Trophoblast cell (in vitro differentiated cells and primary cell): Measurements from ENCODE around the gene SCGB1A1.
A peak's percentile ranks its signal among the peaks of the same experiment; 100 is the strongest.

Experiments
- DNase-seq, 2 donors: peaks; one replicate each; pipeline ENCODE4 v3.0.0-alpha.2; 2016
- H2AFZ ChIP-seq: 2 replicates; pipeline ENCODE4 v1.6.1; 2013; ENCODE audit warnings: low read length, moderate library complexity, mild to moderate bottlenecking; ENCODE audit not compliant: insufficient read depth, poor library complexity
- H2AK5ac ChIP-seq: 2 replicates; pipeline ENCODE4 v1.6.1; 2013; ENCODE audit warnings: mild to moderate bottlenecking, low read length
- H2BK120ac ChIP-seq: 2 replicates; pipeline ENCODE4 v1.6.1; 2013; ENCODE audit warnings: low read length, mild to moderate bottlenecking, moderate library complexity; ENCODE audit not compliant: insufficient read depth, poor library complexity
- H2BK12ac ChIP-seq: 2 replicates; pipeline ENCODE4 v1.6.1; 2013; ENCODE audit warnings: mild to moderate bottlenecking, low read length, moderate library complexity
- H2BK5ac ChIP-seq: 2 replicates; pipeline ENCODE4 v1.6.1; 2013; ENCODE audit warnings: low read length, low read depth, moderate library complexity, mild to moderate bottlenecking; ENCODE audit not compliant: poor library complexity
- H3K14ac ChIP-seq: 2 replicates; pipeline ENCODE4 v1.6.1; 2013; ENCODE audit warnings: mild to moderate bottlenecking, low read length
- H3K18ac ChIP-seq: 2 replicates; pipeline ENCODE4 v1.6.1; 2013; ENCODE audit warnings: mild to moderate bottlenecking, low read length
- H3K23ac ChIP-seq: 2 replicates; pipeline ENCODE4 v1.6.1; 2013; ENCODE audit warnings: low read length
- H3K27ac ChIP-seq: 2 replicates; pipeline ENCODE4 v1.5.1; 2013; ENCODE audit warnings: low read depth, mild to moderate bottlenecking, inconsistent platforms, low read length, moderate library complexity
- H3K27me3 ChIP-seq: 2 replicates; pipeline ENCODE4 v1.6.1; 2013; ENCODE audit warnings: inconsistent platforms, mild to moderate bottlenecking, low read length, moderate library complexity; ENCODE audit not compliant: insufficient read depth
- H3K36me3 ChIP-seq, 2 experiments: 1 replicate in 1 of 2; 2 replicates in 1 of 2; pipeline ENCODE4 v1.6.1; 2013; ENCODE audit warnings: low read length in 2 of 2, mild to moderate bottlenecking in 2 of 2, moderate library complexity in 1 of 2; ENCODE audit not compliant: insufficient read depth in 2 of 2, control insufficient read depth in 1 of 2
- H3K4ac ChIP-seq: 2 replicates; pipeline ENCODE4 v1.6.1; 2013; ENCODE audit warnings: low read depth, mild to moderate bottlenecking, low read length, moderate library complexity
- H3K4me1 ChIP-seq, 2 experiments: 1 replicate in 1 of 2; 2 replicates in 1 of 2; pipeline ENCODE4 v1.6.1; 2013; ENCODE audit warnings: low read length in 2 of 2, mild to moderate bottlenecking in 2 of 2, moderate library complexity in 1 of 2; ENCODE audit not compliant: insufficient read depth in 2 of 2, control insufficient read depth in 1 of 2
- H3K4me2 ChIP-seq: 2 replicates; pipeline ENCODE4 v1.6.1; 2013; ENCODE audit warnings: inconsistent platforms, mild to moderate bottlenecking, low read length, moderate library complexity
- H3K4me3 ChIP-seq: 2 replicates; pipeline ENCODE4 v1.5.1; 2013; ENCODE audit warnings: mild to moderate bottlenecking, low read depth, low read length, inconsistent platforms
- H3K79me1 ChIP-seq: one replicate; pipeline ENCODE4 v1.6.1; 2013; ENCODE audit warnings: low read length
- H3K79me2 ChIP-seq: 2 replicates; pipeline ENCODE4 v1.6.1; 2013; ENCODE audit warnings: low read length, mild to moderate bottlenecking; ENCODE audit not compliant: control insufficient read depth, insufficient read depth, poor library complexity
- H3K9ac ChIP-seq: 2 replicates; pipeline ENCODE4 v1.6.1; 2013; ENCODE audit warnings: mild to moderate bottlenecking, low read length
- H3K9me3 ChIP-seq: 2 replicates; pipeline ENCODE4 v1.6.1; 2013; ENCODE audit warnings: low read depth, mild to moderate bottlenecking, control low read depth, inconsistent platforms, low read length; ENCODE audit not compliant: insufficient read depth
- H4K12ac ChIP-seq: 2 replicates; pipeline ENCODE4 v1.6.1; 2013; ENCODE audit warnings: low read depth, mild to moderate bottlenecking, low read length, moderate library complexity
- H4K8ac ChIP-seq: 2 replicates; pipeline ENCODE4 v1.6.1; 2013; ENCODE audit warnings: low read depth, mild to moderate bottlenecking, low read length, moderate library complexity
- H4K91ac ChIP-seq: one replicate; pipeline ENCODE4 v1.6.1; 2013; ENCODE audit warnings: low read depth, mild to moderate bottlenecking, low read length, moderate library complexity
- WGBS: extraction: QIAGEN DNeasy Blood & Tissue Kit; methylation state at CpG from one replicate; pipeline ENCODE4 v1.1.7; 2013; ENCODE audit warnings: missing lambda C conversion rate; ENCODE audit not compliant: insufficient read length, insufficient coverage; ENCODE audit errors: extremely low coverage; 5-methylcytosine and 5-hydroxymethylcytosine counted together

The SCGB1A1 gene

GRCh38 chr11:62472063-62472884 is 53.4 kb downstream of the SCGB1A1 start:
- H3K79me2 ChIP-seq = peaks cover 7% of the 10 kb centered on the region
- H3K9me3 ChIP-seq = no peaks in the 10 kb centered on the region
- peak overlapping the region; percentile 4 for H2AFZ ChIP-seq
- peak overlapping the region; percentile 89 for H2BK120ac ChIP-seq
- H3K27me3 ChIP-seq = no peaks in the 10 kb centered on the region
- H3K4me2 ChIP-seq = no peak overlapping the region
- WGBS = no CpG with 5 or more reads among the region's 9 CpGs
- H3K36me3 ChIP-seq = no peaks in the 10 kb centered on the region
- H2BK12ac ChIP-seq = peak overlapping the region; percentile 92
- H4K91ac ChIP-seq = peak overlapping the region; percentile 97
- H3K18ac ChIP-seq = peak overlapping the region; percentile 34
- H3K79me1 ChIP-seq = peaks cover 32% of the 10 kb centered on the region
- H3K27ac ChIP-seq = peak overlapping the region; percentile 97
- peak overlapping the region; percentile 91 for H2BK5ac ChIP-seq
- H3K4me1 ChIP-seq = peaks cover 15 to 16% of the 10 kb centered on the region in 2 experiments
- no peak overlapping the region for H3K9ac ChIP-seq
- H4K8ac ChIP-seq = peak overlapping the region; percentile 64
- peak overlapping the region; percentile 63 for H3K14ac ChIP-seq
- DNase-seq = peak; percentile 67 to 80
- no peak overlapping the region for H3K23ac ChIP-seq
- H3K4me3 ChIP-seq = no peak overlapping the region
- peak overlapping the region; percentile 39 for H4K12ac ChIP-seq
- H2AK5ac ChIP-seq = peak overlapping the region; percentile 95
- peak overlapping the region; percentile 49 for H3K4ac ChIP-seq
